ENCODE data around the gene MYOM1. TPM values are rescaled to one million over a fixed set of nuclear protein-coding genes. Genes with fewer than 3 reads are reported as not detected.

Gene MYOM1
- total and polyA plus RNA-seq, 2 donors from 2014 or later, result 2.1 to 6.8 TPM

DNA sequence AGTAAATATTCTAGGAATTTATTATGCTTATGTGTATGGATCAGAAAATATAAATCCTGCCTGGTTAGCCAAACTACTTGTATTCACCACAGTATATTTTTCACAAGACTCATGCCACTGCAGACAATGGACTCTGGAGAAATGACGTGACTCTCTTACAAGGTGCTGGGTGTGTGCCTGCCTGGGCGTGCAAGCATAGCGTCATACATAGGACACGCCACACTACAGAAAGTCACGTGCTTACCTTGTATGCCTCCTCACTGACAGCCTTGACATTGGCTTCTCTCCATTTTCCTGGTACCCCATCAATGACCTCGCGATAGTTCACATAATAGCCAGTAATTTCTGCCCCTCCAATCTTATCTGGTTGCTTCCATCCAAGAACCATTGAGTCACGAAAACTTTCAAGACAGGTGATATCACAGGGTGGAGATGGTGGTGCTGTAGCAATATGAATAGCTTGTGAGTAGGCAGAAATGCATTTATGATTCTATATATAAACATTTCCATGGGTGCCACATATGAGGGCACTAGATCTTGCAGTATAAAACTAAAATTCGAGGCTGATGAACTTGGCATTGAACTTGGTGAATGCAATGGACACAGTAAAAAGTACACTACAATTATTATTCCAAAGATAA lies 93.2 kb downstream of the MYOM1 start:
- DNase-seq (no peak), FAIRE-seq (no peak)
- intact Hi-C loops (cut with DNase I), result no loop called here
- TF ChIP-seq, protein P1, sequence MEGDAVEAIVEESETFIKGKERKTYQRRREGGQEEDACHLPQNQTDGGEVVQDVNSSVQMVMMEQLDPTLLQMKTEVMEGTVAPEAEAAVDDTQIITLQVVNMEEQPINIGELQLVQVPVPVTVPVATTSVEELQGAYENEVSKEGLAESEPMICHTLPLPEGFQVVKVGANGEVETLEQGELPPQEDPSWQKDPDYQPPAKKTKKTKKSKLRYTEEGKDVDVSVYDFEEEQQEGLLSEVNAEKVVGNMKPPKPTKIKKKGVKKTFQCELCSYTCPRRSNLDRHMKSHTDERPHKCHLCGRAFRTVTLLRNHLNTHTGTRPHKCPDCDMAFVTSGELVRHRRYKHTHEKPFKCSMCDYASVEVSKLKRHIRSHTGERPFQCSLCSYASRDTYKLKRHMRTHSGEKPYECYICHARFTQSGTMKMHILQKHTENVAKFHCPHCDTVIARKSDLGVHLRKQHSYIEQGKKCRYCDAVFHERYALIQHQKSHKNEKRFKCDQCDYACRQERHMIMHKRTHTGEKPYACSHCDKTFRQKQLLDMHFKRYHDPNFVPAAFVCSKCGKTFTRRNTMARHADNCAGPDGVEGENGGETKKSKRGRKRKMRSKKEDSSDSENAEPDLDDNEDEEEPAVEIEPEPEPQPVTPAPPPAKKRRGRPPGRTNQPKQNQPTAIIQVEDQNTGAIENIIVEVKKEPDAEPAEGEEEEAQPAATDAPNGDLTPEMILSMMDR (IDR thresholded peaks at IDR 0.05; ENCODE audit: borderline replicate concordance, extremely low read depth, insufficient read depth), result no peak
- Histone ChIP-seq H3K4me1 (ENCODE audit: control insufficient read depth in 2 of 3, insufficient read depth in 2 of 3, low read depth in 1 of 3, low read length in 3 of 3) (no peaks in the 10 kb centered on the region), H3K9ac (ENCODE audit: low read length in 3 of 3) (no peak overlapping the region), H3K9me3 (ENCODE audit: control insufficient read depth in 2 of 3, insufficient read depth in 1 of 3, low read length in 3 of 3) (no peaks in the 10 kb centered on the region), H3K27ac (ENCODE audit: low read depth in 2 of 2, low read length in 2 of 2) (no peak overlapping the region), H3K27me3 (ENCODE audit: control insufficient read depth, insufficient read depth, low read length) (no peaks in the 10 kb centered on the region), H3K36me3 (ENCODE audit: control insufficient read depth in 2 of 3, insufficient read depth in 3 of 3, low read length in 3 of 3) (no peaks in the 10 kb centered on the region), H3K4me3 (ENCODE audit: low read length in 3 of 3) (no peak overlapping the region)

DNA sequence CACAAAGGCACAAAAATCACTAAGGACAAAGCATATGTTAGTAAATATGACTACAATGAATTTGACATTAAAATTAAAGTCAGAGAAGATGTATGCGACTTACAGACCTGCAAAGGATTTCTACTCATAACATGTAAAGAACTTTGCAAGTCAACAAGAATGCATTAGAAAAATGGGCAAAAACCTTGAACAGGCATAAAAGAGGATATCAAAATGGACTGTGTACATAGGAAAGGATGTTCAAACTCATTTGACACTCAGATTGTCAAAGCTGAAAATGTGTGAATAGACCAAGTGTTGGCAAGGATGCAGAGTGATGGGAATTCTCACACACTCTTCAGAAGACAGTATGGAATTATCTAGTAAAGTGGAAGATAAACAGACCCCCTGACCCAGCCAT lies 94.9 kb downstream of the MYOM1 start:
- no peak for FAIRE-seq

DNA sequence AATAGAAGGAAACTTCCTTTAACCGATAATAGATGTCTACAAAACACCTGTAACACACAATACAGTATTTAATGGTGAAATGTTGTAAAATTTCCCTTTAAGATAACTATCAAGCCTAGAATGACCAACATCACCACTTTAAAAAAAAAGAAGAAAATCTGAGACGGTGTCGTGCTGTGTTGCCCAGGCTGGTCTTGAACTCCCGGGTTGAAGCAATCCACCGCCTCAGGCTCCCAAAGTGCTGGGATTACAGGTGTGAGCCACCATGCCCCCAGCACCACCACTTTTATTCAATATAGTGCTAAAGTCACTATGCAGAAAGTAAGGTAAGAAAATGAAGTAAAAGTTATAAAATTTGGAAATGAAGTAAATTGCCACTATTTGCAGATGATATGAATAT lies 96.9 kb downstream of the MYOM1 start:
- intact Hi-C loops (cut with DNase I), result no loop called here
- Histone ChIP-seq H3K9ac (ENCODE audit: low read length in 3 of 3) (no peak overlapping the region), H3K4me1 (ENCODE audit: control insufficient read depth in 2 of 3, insufficient read depth in 2 of 3, low read depth in 1 of 3, low read length in 3 of 3) (no peaks in the 10 kb centered on the region), H3K9me3 (ENCODE audit: control insufficient read depth in 2 of 3, insufficient read depth in 1 of 3, low read length in 3 of 3) (no peaks in the 10 kb centered on the region), H3K27me3 (ENCODE audit: control insufficient read depth, insufficient read depth, low read length) (no peaks in the 10 kb centered on the region), H3K27ac (ENCODE audit: low read depth in 2 of 2, low read length in 2 of 2) (no peak overlapping the region), H3K36me3 (ENCODE audit: control insufficient read depth in 2 of 3, insufficient read depth in 3 of 3, low read length in 3 of 3) (no peaks in the 10 kb centered on the region), H3K4me3 (ENCODE audit: low read length in 3 of 3) (no peak overlapping the region)
- FAIRE-seq (no peak), DNase-seq (no peak)
- TF ChIP-seq, protein P1 (IDR thresholded peaks at IDR 0.05; ENCODE audit: borderline replicate concordance, extremely low read depth, insufficient read depth), result no peak

More for the DNA sequence above, 94.9 kb downstream of the MYOM1 start:
- no peaks in the 10 kb centered on the region for H3K4me1 ChIP-seq (ENCODE audit: control insufficient read depth in 2 of 3, insufficient read depth in 2 of 3, low read depth in 1 of 3, low read length in 3 of 3)
- TF ChIP-seq, protein P1 (IDR thresholded peaks at IDR 0.05; ENCODE audit: borderline replicate concordance, extremely low read depth, insufficient read depth), result no peak
- no peak overlapping the region for H3K27ac ChIP-seq (ENCODE audit: low read depth in 2 of 2, low read length in 2 of 2)
- H3K9me3 ChIP-seq (ENCODE audit: control insufficient read depth in 2 of 3, insufficient read depth in 1 of 3, low read length in 3 of 3), result no peaks in the 10 kb centered on the region
- no peaks in the 10 kb centered on the region for H3K36me3 ChIP-seq (ENCODE audit: control insufficient read depth in 2 of 3, insufficient read depth in 3 of 3, low read length in 3 of 3)
- no peak for DNase-seq
- intact Hi-C loops (cut with DNase I), result no loop called here
- H3K9ac ChIP-seq (ENCODE audit: low read length in 3 of 3), result no peak overlapping the region
- H3K27me3 ChIP-seq (ENCODE audit: control insufficient read depth, insufficient read depth, low read length), result no peaks in the 10 kb centered on the region
- no peak overlapping the region for H3K4me3 ChIP-seq (ENCODE audit: low read length in 3 of 3)

DNA sequence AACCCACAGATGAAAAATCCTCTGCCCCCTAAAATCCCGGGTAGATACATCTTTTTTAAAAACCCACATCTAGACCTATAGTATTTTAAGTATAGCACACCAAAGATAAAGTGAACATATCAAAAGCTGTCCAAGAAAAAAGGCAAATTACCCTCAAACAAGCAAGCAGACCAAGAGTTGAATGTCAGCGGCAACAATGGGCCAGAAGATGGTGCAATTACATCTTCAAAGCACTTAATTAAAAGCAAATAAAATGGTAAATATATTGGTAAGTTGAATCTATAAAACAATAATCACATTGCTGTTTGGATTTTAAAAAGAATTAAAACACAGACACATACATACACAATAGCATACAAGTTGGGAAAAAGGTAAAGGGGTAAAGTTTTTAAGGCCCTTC lies 98.5 kb downstream of the MYOM1 start:
- Histone ChIP-seq H3K4me1 (ENCODE audit: control insufficient read depth in 2 of 3, insufficient read depth in 2 of 3, low read depth in 1 of 3, low read length in 3 of 3) (no peaks in the 10 kb centered on the region), H3K9ac (ENCODE audit: low read length in 3 of 3) (no peak overlapping the region), H3K36me3 (ENCODE audit: control insufficient read depth in 2 of 3, insufficient read depth in 3 of 3, low read length in 3 of 3) (no peaks in the 10 kb centered on the region), H3K27me3 (ENCODE audit: control insufficient read depth, insufficient read depth, low read length) (no peaks in the 10 kb centered on the region), H3K27ac (ENCODE audit: low read depth in 2 of 2, low read length in 2 of 2) (no peak overlapping the region), H3K9me3 (ENCODE audit: control insufficient read depth in 2 of 3, insufficient read depth in 1 of 3, low read length in 3 of 3) (no peaks in the 10 kb centered on the region), H3K4me3 (ENCODE audit: low read length in 3 of 3) (no peak overlapping the region)
- intact Hi-C loops (cut with DNase I), result no loop called here
- TF ChIP-seq, protein P1 (IDR thresholded peaks at IDR 0.05; ENCODE audit: borderline replicate concordance, extremely low read depth, insufficient read depth), result no peak
- FAIRE-seq (no peak), DNase-seq (no peak)

Measured in kidney (tissue), 14 donors.